Measurements from ENCODE around the gene TEX11.

- no peak for TF ChIP-seq CTCF (IDR thresholded peaks at IDR 0.05; ENCODE audit: low read depth, low read length)
- no peak for TF ChIP-seq POLR2A (IDR thresholded peaks at IDR 0.05; ENCODE audit: extremely low read depth, insufficient read length)
- no peak for TF ChIP-seq MYC (IDR thresholded peaks at IDR 0.05; ENCODE audit: low read depth, low read length)
- no peak for TF ChIP-seq MAX (IDR thresholded peaks at IDR 0.05; ENCODE audit: low read depth, low read length)
Observed at GRCh38 chrX:70488856-70489255, 419.7 kb downstream of the TEX11 start.

All from NB4 (cell line).